Osteocyte (in vitro differentiated cells): ENCODE results near the gene CXXC5. TPM values are rescaled to one million over a fixed set of nuclear protein-coding genes. Genes with fewer than 3 reads are reported as not detected.

ENCODE experiments used
- DNase-seq: peaks from one replicate; pipeline ENCODE4 v3.0.0; 2021; ENCODE audit warnings: mixed read lengths; ENCODE audit not compliant: unreplicated experiment; ENCODE audit errors: extremely low spot score
- H3K27ac Mint-ChIP-seq: one replicate; pipeline ENCODE4 v1.8.0; 2021; ENCODE audit warnings: mild to moderate bottlenecking, mixed read lengths; ENCODE audit not compliant: unreplicated experiment
- H3K27me3 Mint-ChIP-seq: one replicate; pipeline ENCODE4 v1.8.0; 2021; ENCODE audit warnings: mixed read lengths; ENCODE audit not compliant: unreplicated experiment
- H3K36me3 Mint-ChIP-seq: one replicate; pipeline ENCODE4 v1.8.0; 2021; ENCODE audit warnings: mixed read lengths; ENCODE audit not compliant: unreplicated experiment
- H3K4me1 Mint-ChIP-seq: one replicate; pipeline ENCODE4 v1.8.0; 2021; ENCODE audit warnings: mixed read lengths; ENCODE audit not compliant: unreplicated experiment
- H3K4me3 Mint-ChIP-seq: one replicate; pipeline ENCODE4 v1.8.0; 2021; ENCODE audit warnings: mild to moderate bottlenecking, moderate library complexity, mixed read lengths; ENCODE audit not compliant: unreplicated experiment
- H3K9me3 Mint-ChIP-seq: one replicate; pipeline ENCODE4 v1.8.0; 2021; ENCODE audit warnings: mixed read lengths; ENCODE audit not compliant: unreplicated experiment
- total RNA-seq: library from RNA; stranded (reverse); gene quantifications from 2 replicates; pipeline ENCODE4 v1.2.1, GENCODE V29; 2021
- TF ChIP-seq, protein P1 (sequence below): fragments of 200-600 bp; sonication (generic); IDR thresholded peaks from 2 replicates; pipeline ENCODE4 v1.5.0; 2021; ENCODE audit warnings: antibody characterized with exemption, mild to moderate bottlenecking, moderate library complexity

The CXXC5 gene
- total RNA-seq, 1 donor from 2014 or later: 259 TPM

DNA sequence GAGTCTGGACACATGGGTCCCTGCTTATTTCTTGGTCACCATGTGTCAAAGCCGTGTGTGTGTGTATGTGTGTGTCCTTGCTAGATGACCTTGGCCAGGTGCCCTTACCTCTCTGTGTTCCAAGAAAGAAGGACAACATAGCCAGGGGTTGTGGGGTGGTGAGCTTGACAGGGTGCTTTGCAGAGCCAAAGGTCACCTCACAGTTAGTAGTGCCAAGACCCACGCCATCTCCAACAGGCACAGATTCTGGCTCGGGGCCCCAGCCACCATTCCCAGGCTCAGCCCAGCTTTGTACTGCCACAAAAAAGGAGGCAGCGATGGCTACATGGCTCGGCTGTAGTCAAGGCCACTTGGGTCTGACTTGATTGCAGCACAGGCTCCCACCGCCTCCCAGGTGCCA is 39.5 kb downstream of the CXXC5 start:
- TF ChIP-seq, protein P1, sequence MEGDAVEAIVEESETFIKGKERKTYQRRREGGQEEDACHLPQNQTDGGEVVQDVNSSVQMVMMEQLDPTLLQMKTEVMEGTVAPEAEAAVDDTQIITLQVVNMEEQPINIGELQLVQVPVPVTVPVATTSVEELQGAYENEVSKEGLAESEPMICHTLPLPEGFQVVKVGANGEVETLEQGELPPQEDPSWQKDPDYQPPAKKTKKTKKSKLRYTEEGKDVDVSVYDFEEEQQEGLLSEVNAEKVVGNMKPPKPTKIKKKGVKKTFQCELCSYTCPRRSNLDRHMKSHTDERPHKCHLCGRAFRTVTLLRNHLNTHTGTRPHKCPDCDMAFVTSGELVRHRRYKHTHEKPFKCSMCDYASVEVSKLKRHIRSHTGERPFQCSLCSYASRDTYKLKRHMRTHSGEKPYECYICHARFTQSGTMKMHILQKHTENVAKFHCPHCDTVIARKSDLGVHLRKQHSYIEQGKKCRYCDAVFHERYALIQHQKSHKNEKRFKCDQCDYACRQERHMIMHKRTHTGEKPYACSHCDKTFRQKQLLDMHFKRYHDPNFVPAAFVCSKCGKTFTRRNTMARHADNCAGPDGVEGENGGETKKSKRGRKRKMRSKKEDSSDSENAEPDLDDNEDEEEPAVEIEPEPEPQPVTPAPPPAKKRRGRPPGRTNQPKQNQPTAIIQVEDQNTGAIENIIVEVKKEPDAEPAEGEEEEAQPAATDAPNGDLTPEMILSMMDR: no peak
- Mint-ChIP-seq H3K27ac (peak overlapping the region; percentile 47), H3K9me3 (no peaks in the 10 kb centered on the region), H3K4me1 (peaks cover 91% of the 10 kb centered on the region), H3K27me3 (no peaks in the 10 kb centered on the region), H3K36me3 (peaks cover 27% of the 10 kb centered on the region), H3K4me3 (no peak overlapping the region)
- no peak for DNase-seq

DNA sequence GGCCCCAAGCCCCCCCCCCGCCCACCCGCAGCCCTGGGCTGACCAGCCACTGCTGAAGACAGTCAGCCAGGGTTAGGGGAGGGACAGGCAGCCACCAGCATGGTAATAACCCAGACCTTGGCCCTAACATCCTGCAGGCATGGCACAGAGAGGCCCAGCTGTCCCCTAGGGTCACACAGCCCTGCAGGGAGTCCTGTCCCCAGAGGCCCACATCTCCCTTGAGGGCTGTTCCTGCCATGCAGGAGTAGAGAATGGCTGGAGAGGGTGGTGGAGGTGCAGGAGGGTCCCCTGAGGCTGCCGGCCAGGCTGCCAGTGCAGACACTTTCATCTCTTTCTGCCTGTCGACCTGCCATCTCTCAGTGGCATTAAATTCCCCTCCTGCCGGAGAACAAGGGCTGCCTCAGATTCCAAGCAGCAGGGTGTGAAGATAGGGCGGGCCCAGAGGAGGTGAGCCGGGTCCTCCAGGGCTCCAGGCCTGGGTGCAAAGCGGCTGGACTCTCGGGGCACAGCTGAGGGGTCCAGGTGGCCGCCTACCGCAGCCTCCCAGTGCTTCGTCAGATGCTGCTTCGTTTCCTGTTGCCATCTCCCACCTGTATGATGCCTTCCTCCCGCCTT is 40.0 kb downstream of the CXXC5 start:
- peaks cover 90% of the 10 kb centered on the region for H3K4me1 Mint-ChIP-seq

DNA sequence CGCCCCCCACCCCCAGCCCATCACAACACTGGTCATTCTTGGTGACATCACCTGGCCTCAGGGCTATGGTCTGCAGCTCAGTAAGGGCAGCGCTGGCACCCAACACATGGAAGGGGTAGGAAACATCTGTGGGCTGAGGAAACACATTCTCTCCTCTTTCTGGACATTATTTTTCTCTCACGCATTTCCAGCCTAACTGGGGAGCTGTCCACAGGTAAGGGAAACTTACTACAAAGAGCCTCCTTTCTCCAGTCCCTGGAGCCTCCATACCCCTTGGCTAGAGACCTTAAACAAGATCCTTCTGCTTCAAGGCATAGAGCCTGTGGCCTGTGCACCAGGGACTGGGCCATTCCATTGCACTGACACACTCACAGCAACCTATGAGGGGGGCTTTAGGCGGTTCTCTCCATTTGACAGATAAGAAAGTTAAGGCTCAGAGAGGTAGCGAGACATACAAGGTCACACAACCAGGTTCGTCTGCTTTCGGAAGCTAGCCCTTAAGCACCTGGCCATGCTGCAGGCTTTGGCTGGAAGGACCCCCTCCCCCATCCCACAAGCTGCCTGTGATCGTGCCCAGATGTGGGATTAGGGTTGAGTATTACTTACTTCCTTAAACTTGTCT is 40.7 kb downstream of the CXXC5 start:
- Mint-ChIP-seq H3K9me3 (no peaks in the 10 kb centered on the region), H3K4me1 (peaks cover 91% of the 10 kb centered on the region)

More for the DNA sequence above, 40.0 kb downstream of the CXXC5 start:
- Mint-ChIP-seq H3K27ac (peak overlapping the region; percentile 78), H3K27me3 (no peaks in the 10 kb centered on the region), H3K9me3 (no peaks in the 10 kb centered on the region), H3K4me3 (no peak overlapping the region), H3K36me3 (peaks cover 21% of the 10 kb centered on the region)
- DNase-seq: no peak
- TF ChIP-seq, protein P1: no peak

DNA sequence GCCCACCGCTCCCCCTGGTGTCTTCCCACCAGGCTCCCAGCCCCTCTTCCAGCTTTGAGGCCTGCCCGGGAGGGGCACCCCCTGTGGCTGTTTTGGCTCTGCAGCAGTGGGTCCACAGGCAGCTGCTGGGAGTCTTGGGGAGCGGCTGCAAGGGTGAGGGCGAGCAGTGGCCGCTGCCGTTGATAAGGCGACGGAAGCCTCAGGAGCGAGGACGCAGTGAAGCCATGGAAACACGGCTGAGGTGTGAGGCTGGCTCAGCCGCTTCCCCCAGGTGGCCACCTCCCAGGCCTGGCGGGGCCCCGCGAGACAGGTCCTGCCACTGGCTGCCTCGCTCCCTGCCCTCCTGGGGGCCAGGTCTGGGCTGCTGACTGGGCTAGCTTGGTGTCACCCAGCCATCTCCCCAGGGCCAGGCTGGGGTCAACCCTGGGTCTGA is 41.5 kb downstream of the CXXC5 start:
- Mint-ChIP-seq H3K27me3 (no peaks in the 10 kb centered on the region), H3K4me1 (peaks cover 91% of the 10 kb centered on the region), H3K36me3 (peaks cover 14% of the 10 kb centered on the region), H3K4me3 (no peak overlapping the region), H3K9me3 (no peaks in the 10 kb centered on the region), H3K27ac (peak overlapping the region; percentile 80)
- TF ChIP-seq, protein P1: no peak
- no peak for DNase-seq

More for the DNA sequence above, 40.7 kb downstream of the CXXC5 start:
- Mint-ChIP-seq H3K36me3 (peaks cover 17% of the 10 kb centered on the region), H3K27me3 (no peaks in the 10 kb centered on the region), H3K4me3 (no peak overlapping the region), H3K27ac (peak overlapping the region; percentile 78)
- TF ChIP-seq, protein P1: no peak
- DNase-seq: no peak

DNA sequence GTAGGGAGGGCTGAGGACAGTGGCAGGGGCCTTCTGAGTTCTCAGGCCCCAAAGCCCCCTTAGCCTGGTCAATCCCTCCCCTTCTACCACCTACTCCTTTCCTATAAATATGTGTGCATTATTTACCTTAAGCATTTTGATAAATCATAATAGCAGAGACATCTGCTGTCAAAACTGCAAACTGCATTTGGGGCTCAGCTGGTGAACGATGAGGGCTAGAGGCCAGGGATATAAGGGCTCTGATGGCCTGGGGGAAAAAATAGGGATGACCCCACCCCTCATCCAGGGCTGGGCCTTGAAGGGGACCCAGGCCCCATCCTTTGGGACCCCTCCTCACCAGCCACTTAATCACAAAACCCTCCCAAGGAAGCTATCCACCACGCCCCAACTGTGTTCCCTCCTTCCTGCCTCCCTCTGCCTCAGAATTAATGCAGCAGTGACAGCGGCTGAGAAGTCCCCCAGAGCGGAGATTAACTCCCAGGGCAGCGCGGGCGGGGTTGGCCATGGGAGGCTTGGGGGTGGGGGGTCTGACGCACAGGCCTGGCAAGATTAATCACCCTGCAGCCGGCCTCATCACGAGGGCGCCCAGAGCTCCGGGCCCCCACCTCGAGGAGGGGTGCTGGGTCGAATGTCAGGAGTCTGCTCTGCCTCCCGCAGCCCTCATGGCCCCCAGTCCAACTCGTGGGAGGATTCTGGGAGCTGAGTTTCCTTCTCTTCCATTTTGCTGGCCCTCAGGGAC is 42.1 kb downstream of the CXXC5 start:
- Mint-ChIP-seq H3K4me1 (peaks cover 94% of the 10 kb centered on the region), H3K27me3 (no peaks in the 10 kb centered on the region), H3K27ac (peak overlapping the region; percentile 80), H3K4me3 (no peak overlapping the region), H3K36me3 (peaks cover 14% of the 10 kb centered on the region), H3K9me3 (no peaks in the 10 kb centered on the region)
- TF ChIP-seq, protein P1: peak; percentile 60
- no peak for DNase-seq
